OCI-LY3 (cell line): ENCODE results near the gene COL13A1.

Source experiments
- H2AFZ ChIP-seq: fragments of 200-600, 300-600 bp; shearing (Covaris generic); 2 replicates; pipeline ENCODE4 v1.6.0; 2014; ENCODE audit warnings: antibody characterized with exemption, low read depth, low read length
- H3K27ac ChIP-seq: fragments of 200-600, 300-600 bp; sonication (generic); 2 replicates; pipeline ENCODE4 v1.5.1; 2014; ENCODE audit warnings: mild to moderate bottlenecking, low read length, moderate library complexity, mixed read lengths
- H3K27me3 ChIP-seq: fragments of 200-600, 300-600 bp; sonication (generic); 2 replicates; pipeline ENCODE4 v1.6.1; 2014; ENCODE audit warnings: low read depth, low read length, mixed read lengths
- H3K36me3 ChIP-seq: fragments of 200-600, 300-600 bp; sonication (generic); replicated peaks from 2 replicates; pipeline ENCODE3; 2014; ENCODE audit warnings: low read depth, low read length, mixed read lengths
- H3K4me1 ChIP-seq: fragments of 300-600, 200-600 bp; sonication (generic); 2 replicates; pipeline ENCODE4 v1.6.1; 2014; ENCODE audit warnings: low read length, mixed read lengths
- H3K4me2 ChIP-seq: fragments of 200-600, 300-600 bp; sonication (generic); 2 replicates; pipeline ENCODE4 v1.6.1; 2014; ENCODE audit warnings: low read length, mixed read lengths
- H3K4me3 ChIP-seq: fragments of 300-600, 200-600 bp; sonication (generic); 2 replicates; pipeline ENCODE4 v1.5.1; 2014; ENCODE audit warnings: antibody characterized with exemption, mild to moderate bottlenecking, low read length, moderate library complexity
- H3K79me2 ChIP-seq: fragments of 300-600, 200-600 bp; shearing (Covaris generic); 2 replicates; pipeline ENCODE4 v1.6.1; 2014; ENCODE audit warnings: mild to moderate bottlenecking, low read length, mixed read lengths
- H3K9ac ChIP-seq: fragments of 300-600, 200-600 bp; shearing (Covaris generic); 2 replicates; pipeline ENCODE4 v1.6.0; 2014; ENCODE audit warnings: mild to moderate bottlenecking, low read length, moderate library complexity
- H3K9me3 ChIP-seq: fragments of 200-600, 300-600 bp; shearing (Covaris generic); 2 replicates; pipeline ENCODE4 v1.6.1; 2014; ENCODE audit warnings: low read length, mixed read lengths; ENCODE audit not compliant: insufficient read depth
- H4K20me1 ChIP-seq: fragments of 200-600, 300-600 bp; sonication (generic); 2 replicates; pipeline ENCODE4 v1.6.1; 2016; ENCODE audit warnings: low read length, mixed read lengths; ENCODE audit not compliant: insufficient read depth
- CTCF ChIP-seq: fragments of 200-600, 300-600 bp; sonication (generic); IDR thresholded peaks from 2 replicates; pipeline ENCODE4 v1.5.1; 2014; ENCODE audit warnings: antibody characterized with exemption, low read length, low read depth
- EZH2phosphoT487 ChIP-seq: fragments of 200-600 bp; shearing (Covaris generic); IDR thresholded peaks from 2 replicates; pipeline ENCODE4 v1.6.1; 2018; ENCODE audit warnings: antibody characterized with exemption, mixed run types, low read depth

Gene COL13A1

GRCh38 chr10:69891057-69891617 is 89.4 kb downstream of the COL13A1 start:
- Histone ChIP-seq H3K79me2 (no peaks in the 10 kb centered on the region), H4K20me1 (no peaks in the 10 kb centered on the region), H3K4me3 (no peak overlapping the region), H3K9me3 (no peaks in the 10 kb centered on the region), H3K4me2 (no peak overlapping the region), H3K9ac (no peak overlapping the region), H3K36me3 (no peaks in the 10 kb centered on the region), H3K27ac (no peak overlapping the region), H3K4me1 (no peaks in the 10 kb centered on the region), H2AFZ (no peak overlapping the region), H3K27me3 (no peaks in the 10 kb centered on the region)
- TF ChIP-seq CTCF (no peak), EZH2phosphoT487 (no peak)

GRCh38 chr10:69892406-69892805 is 90.7 kb downstream of the COL13A1 start:
- no peak overlapping the region for H3K4me3 ChIP-seq
- no peaks in the 10 kb centered on the region for H3K36me3 ChIP-seq
- no peaks in the 10 kb centered on the region for H3K79me2 ChIP-seq
- no peaks in the 10 kb centered on the region for H4K20me1 ChIP-seq
- H3K9ac ChIP-seq, result no peak overlapping the region
- no peak overlapping the region for H3K4me2 ChIP-seq
- no peak overlapping the region for H2AFZ ChIP-seq
- no peak overlapping the region for H3K27ac ChIP-seq
- H3K9me3 ChIP-seq, result no peaks in the 10 kb centered on the region
- TF ChIP-seq CTCF (no peak), EZH2phosphoT487 (no peak)
- no peaks in the 10 kb centered on the region for H3K4me1 ChIP-seq
- H3K27me3 ChIP-seq, result no peaks in the 10 kb centered on the region

- no peak overlapping the region for H3K9ac ChIP-seq
- H3K4me2 ChIP-seq, result no peak overlapping the region
- no peaks in the 10 kb centered on the region for H3K27me3 ChIP-seq
- no peaks in the 10 kb centered on the region for H3K36me3 ChIP-seq
- no peaks in the 10 kb centered on the region for H3K4me1 ChIP-seq
- no peaks in the 10 kb centered on the region for H3K79me2 ChIP-seq
- no peaks in the 10 kb centered on the region for H4K20me1 ChIP-seq
- H3K9me3 ChIP-seq, result no peaks in the 10 kb centered on the region
- no peak overlapping the region for H2AFZ ChIP-seq
- no peak overlapping the region for H3K27ac ChIP-seq
- TF ChIP-seq CTCF, result no peak
- TF ChIP-seq EZH2phosphoT487, result no peak
- no peak overlapping the region for H3K4me3 ChIP-seq
Measured at GRCh38 chr10:69892816-69893215, 91.1 kb downstream of the COL13A1 start.

- no peak overlapping the region for H3K4me3 ChIP-seq
- no peak for TF ChIP-seq EZH2phosphoT487
- TF ChIP-seq CTCF, result no peak
- H3K79me2 ChIP-seq, result no peaks in the 10 kb centered on the region
- no peaks in the 10 kb centered on the region for H3K27me3 ChIP-seq
- H2AFZ ChIP-seq, result no peak overlapping the region
- no peaks in the 10 kb centered on the region for H3K36me3 ChIP-seq
- H4K20me1 ChIP-seq, result no peaks in the 10 kb centered on the region
- no peaks in the 10 kb centered on the region for H3K4me1 ChIP-seq
- H3K27ac ChIP-seq, result no peak overlapping the region
- H3K4me2 ChIP-seq, result no peak overlapping the region
- H3K9me3 ChIP-seq, result no peaks in the 10 kb centered on the region
- H3K9ac ChIP-seq, result no peak overlapping the region
Measured at GRCh38 chr10:69893271-69893900, 91.7 kb downstream of the COL13A1 start.
